Endothelial cell of umbilical vein (primary cell): ENCODE data around the gene AUH.

ENCODE experiments used
- CTCF ChIP-seq, 2 donors: IDR thresholded peaks; 1 replicate in 1 of 2; 2 replicates in 1 of 2; pipeline ENCODE4 v1.5.1; 2011; ENCODE audit warnings: low read length in 2 of 2, mild to moderate bottlenecking in 2 of 2, moderate library complexity in 2 of 2, control low read depth in 1 of 2, inconsistent platforms in 1 of 2, low read depth in 1 of 2; ENCODE audit not compliant: insufficient read depth in 1 of 2; ENCODE audit errors: extremely low read depth in 1 of 2
- FOS ChIP-seq: IDR thresholded peaks from 2 replicates; pipeline ENCODE4 v1.6.1; 2011; ENCODE audit warnings: mild to moderate bottlenecking, low read length, moderate library complexity, borderline replicate concordance; ENCODE audit not compliant: insufficient read depth
- POLR2A ChIP-seq: IDR thresholded peaks from 2 replicates; pipeline ENCODE4 v1.6.1; 2012; ENCODE audit warnings: low read depth, mild to moderate bottlenecking, control low read depth, low read length
- POLR2AphosphoS5 ChIP-seq: IDR thresholded peaks from 2 replicates; pipeline ENCODE4 v1.6.1; 2012; ENCODE audit warnings: low read depth, mild to moderate bottlenecking, control low read depth, low read length, moderate library complexity; ENCODE audit not compliant: insufficient read depth
- TF ChIP-seq, protein P1 (sequence below): IDR thresholded peaks from 2 replicates; pipeline ENCODE4 v1.6.1; 2011; ENCODE audit not compliant: insufficient read depth, insufficient read length

GRCh38 chr9:91248707-91249106 is 113.0 kb downstream of the AUH start:
- TF ChIP-seq POLR2A (no peak), CTCF (IDR thresholded peaks at IDR 0.05; ENCODE audit: extremely low read depth in 1 of 2, insufficient read depth in 1 of 2, low read depth in 1 of 2, low read length in 2 of 2) (no peak), FOS (no peak), POLR2AphosphoS5 (no peak)
- TF ChIP-seq, protein P1, sequence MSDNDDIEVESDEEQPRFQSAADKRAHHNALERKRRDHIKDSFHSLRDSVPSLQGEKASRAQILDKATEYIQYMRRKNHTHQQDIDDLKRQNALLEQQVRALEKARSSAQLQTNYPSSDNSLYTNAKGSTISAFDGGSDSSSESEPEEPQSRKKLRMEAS: no peak
